HUES48 (cell line): ENCODE results near the gene JMY.

Source experiments
- H3K27ac ChIP-seq: one replicate; pipeline ENCODE4 v1.7.0; 2013; ENCODE audit warnings: low read depth, low read length, inconsistent platforms
- H3K27me3 ChIP-seq: 2 replicates; pipeline ENCODE4 v1.6.1; 2013; ENCODE audit warnings: mild to moderate bottlenecking, low read length; ENCODE audit not compliant: control insufficient read depth, insufficient read depth
- H3K36me3 ChIP-seq: 2 replicates; pipeline ENCODE4 v1.6.1; 2013; ENCODE audit warnings: low read length; ENCODE audit not compliant: control insufficient read depth, insufficient read depth
- H3K4me1 ChIP-seq: 2 replicates; pipeline ENCODE4 v1.6.1; 2013; ENCODE audit warnings: mild to moderate bottlenecking, low read length; ENCODE audit not compliant: control insufficient read depth, insufficient read depth
- H3K4me3 ChIP-seq: 2 replicates; pipeline ENCODE4 v1.5.1; 2013; ENCODE audit warnings: mild to moderate bottlenecking, low read depth, low read length
- H3K9ac ChIP-seq: 2 replicates; pipeline ENCODE4 v1.6.1; 2013; ENCODE audit warnings: mild to moderate bottlenecking, low read depth, low read length, moderate library complexity
- H3K9me3 ChIP-seq: 2 replicates; pipeline ENCODE4 v1.6.1; 2013; ENCODE audit warnings: low read length; ENCODE audit not compliant: control insufficient read depth, insufficient read depth

The JMY gene, protein sequence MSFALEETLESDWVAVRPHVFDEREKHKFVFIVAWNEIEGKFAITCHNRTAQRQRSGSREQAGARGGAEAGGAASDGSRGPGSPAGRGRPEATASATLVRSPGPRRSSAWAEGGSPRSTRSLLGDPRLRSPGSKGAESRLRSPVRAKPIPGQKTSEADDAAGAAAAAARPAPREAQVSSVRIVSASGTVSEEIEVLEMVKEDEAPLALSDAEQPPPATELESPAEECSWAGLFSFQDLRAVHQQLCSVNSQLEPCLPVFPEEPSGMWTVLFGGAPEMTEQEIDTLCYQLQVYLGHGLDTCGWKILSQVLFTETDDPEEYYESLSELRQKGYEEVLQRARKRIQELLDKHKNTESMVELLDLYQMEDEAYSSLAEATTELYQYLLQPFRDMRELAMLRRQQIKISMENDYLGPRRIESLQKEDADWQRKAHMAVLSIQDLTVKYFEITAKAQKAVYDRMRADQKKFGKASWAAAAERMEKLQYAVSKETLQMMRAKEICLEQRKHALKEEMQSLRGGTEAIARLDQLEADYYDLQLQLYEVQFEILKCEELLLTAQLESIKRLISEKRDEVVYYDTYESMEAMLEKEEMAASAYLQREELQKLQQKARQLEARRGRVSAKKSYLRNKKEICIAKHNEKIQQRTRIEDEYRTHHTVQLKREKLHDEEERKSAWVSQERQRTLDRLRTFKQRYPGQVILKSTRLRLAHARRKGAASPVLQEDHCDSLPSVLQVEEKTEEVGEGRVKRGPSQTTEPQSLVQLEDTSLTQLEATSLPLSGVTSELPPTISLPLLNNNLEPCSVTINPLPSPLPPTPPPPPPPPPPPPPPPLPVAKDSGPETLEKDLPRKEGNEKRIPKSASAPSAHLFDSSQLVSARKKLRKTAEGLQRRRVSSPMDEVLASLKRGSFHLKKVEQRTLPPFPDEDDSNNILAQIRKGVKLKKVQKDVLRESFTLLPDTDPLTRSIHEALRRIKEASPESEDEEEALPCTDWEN

GRCh38 chr5:79235634-79236361 lies at the start of gene JMY:
Gene JMY, plus strand, starts transcription at chr5:79236131. Its CDS starts 520 bp downstream, at chr5:79236651.
- H3K9ac ChIP-seq = peak within 1 kb of the TSS; percentile 83
- no peaks in the 10 kb centered on the region for H3K27me3 ChIP-seq
- H3K9me3 ChIP-seq = no peaks in the 10 kb centered on the region
- H3K36me3 ChIP-seq = no peaks in the 10 kb centered on the region
- peak within 1 kb of the TSS; percentile 78 for H3K4me3 ChIP-seq
- H3K4me1 ChIP-seq = peaks cover 6% of the 10 kb centered on the region; the same call in 1 of the 2 replicates
- peak within 1 kb of the TSS; percentile 91 for H3K27ac ChIP-seq

GRCh38 chr5:79186455-79186854 lies 49.5 kb upstream of the JMY start:
- no peaks in the 10 kb centered on the region for H3K9me3 ChIP-seq
- no peak overlapping the region for H3K27ac ChIP-seq

DNA sequence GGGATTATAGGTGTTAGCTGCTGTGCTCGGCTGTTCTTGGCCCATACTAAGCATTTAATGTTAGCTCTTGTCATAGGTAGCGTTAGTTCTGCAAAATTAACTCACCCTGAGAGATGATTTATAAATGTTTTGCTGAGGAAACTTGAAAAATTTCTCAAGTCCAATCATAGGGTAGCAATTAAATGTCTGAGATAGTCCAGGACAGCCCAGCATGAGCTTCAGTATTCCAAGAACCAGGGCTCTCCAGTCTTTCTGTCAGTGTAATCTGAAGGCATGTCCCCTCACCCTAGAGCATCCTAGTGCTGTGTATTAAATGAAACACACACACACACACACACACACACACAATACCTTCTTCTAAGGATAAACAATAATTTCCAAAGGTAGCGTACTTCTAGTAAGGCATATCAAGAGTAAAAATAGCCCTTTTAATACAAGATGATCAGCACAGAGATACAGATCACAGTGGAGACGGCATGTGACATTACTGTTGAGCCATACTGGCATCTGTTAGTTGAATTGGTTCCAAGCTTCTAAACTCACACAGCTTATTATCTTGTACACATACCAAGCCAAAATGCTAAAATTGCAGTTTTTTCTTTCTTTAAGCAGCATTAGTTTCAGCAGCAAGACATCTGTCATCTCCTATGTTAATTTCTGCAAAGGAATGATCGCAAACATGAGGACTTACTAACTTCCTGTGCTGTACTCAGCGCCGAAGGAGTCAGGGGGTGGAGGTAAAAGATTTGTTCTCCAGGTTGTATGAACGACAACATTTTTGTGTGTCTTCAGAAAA lies 46.3 kb upstream of the JMY start:
- Histone ChIP-seq H3K36me3 (no peaks in the 10 kb centered on the region), H3K9me3 (no peaks in the 10 kb centered on the region), H3K9ac (no peak overlapping the region), H3K27ac (no peak overlapping the region), H3K4me3 (no peak overlapping the region), H3K4me1 (no peaks in the 10 kb centered on the region), H3K27me3 (no peaks in the 10 kb centered on the region)

More at GRCh38 chr5:79186455-79186854, 49.5 kb upstream of the JMY start:
- Histone ChIP-seq H3K4me1 (peaks cover 3% of the 10 kb centered on the region; the same call in 1 of the 2 replicates), H3K4me3 (no peak overlapping the region), H3K36me3 (no peaks in the 10 kb centered on the region), H3K27me3 (no peaks in the 10 kb centered on the region), H3K9ac (no peak overlapping the region)

DNA sequence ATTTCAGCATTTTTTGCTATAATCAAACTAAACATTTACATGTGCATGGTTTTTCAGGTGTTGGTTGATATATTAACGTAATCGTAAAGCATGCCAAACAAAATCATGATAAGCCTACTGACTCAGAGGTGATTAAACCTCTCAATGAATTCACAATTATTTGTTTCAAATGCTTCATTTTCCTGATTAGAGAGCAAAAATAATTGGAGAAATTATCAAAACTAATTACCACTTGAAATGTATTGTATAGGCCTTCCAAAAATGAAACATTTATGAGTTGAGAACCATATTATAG lies 45.7 kb upstream of the JMY start:
- Histone ChIP-seq H3K9me3 (no peaks in the 10 kb centered on the region), H3K27me3 (no peaks in the 10 kb centered on the region), H3K4me3 (no peak overlapping the region), H3K4me1 (no peaks in the 10 kb centered on the region), H3K36me3 (no peaks in the 10 kb centered on the region), H3K27ac (no peak overlapping the region), H3K9ac (no peak overlapping the region)

GRCh38 chr5:79191457-79191856 lies 44.5 kb upstream of the JMY start:
- H3K4me1 ChIP-seq = no peaks in the 10 kb centered on the region
- H3K9me3 ChIP-seq = no peaks in the 10 kb centered on the region
- H3K9ac ChIP-seq = no peak overlapping the region
- no peak overlapping the region for H3K4me3 ChIP-seq
- no peak overlapping the region for H3K27ac ChIP-seq
- H3K36me3 ChIP-seq = no peaks in the 10 kb centered on the region
- H3K27me3 ChIP-seq = no peaks in the 10 kb centered on the region

DNA sequence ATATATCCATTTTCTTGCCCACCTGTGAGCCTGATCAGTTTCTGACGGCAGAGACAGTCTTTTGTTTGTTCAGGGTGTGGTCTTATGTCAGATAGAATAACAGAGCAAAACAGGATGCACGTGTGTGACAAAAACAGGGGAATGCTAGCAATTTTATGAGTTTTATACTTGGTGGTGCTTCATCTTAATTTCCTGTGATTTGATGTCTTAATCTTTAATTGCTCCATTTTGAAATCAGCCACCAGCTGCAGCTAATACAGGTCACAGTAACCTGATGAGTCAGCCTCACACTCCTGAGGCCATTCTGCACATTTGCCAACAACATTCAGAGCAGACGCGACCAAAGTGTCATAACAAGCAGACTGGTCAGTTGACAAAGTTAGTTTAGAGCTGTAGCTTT lies 42.3 kb upstream of the JMY start:
- Histone ChIP-seq H3K9me3 (no peaks in the 10 kb centered on the region), H3K9ac (no peak overlapping the region), H3K4me3 (no peak overlapping the region), H3K4me1 (no peaks in the 10 kb centered on the region), H3K27me3 (no peaks in the 10 kb centered on the region), H3K36me3 (no peaks in the 10 kb centered on the region), H3K27ac (no peak overlapping the region)

GRCh38 chr5:79200573-79201183 lies 35.3 kb upstream of the JMY start:
- no peaks in the 10 kb centered on the region for H3K9me3 ChIP-seq
- H3K36me3 ChIP-seq = no peaks in the 10 kb centered on the region
- no peak overlapping the region for H3K4me3 ChIP-seq

DNA sequence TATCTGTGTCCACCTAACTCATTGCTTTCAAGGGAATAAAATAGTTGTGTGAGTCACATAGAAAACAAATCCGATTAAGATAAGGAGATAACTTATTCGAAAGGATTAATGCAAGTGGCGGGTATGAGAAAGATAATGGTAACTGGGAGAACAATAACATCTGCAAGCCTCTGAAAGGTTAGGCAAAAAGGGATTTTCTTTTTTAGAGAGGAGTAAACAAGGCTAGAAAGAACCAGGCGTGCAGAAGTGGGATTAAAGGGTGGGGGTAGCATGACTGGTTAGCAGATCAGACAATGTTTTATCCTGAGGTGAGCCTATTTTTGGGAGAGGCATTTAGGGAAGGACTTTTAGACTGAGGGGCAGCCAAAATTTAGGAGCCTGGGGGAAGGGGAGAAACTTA lies 34.7 kb upstream of the JMY start:
- H3K36me3 ChIP-seq = no peaks in the 10 kb centered on the region
- no peak overlapping the region for H3K9ac ChIP-seq
- no peaks in the 10 kb centered on the region for H3K4me1 ChIP-seq
- no peak overlapping the region for H3K4me3 ChIP-seq
- H3K27me3 ChIP-seq = no peaks in the 10 kb centered on the region
- no peaks in the 10 kb centered on the region for H3K9me3 ChIP-seq
- H3K27ac ChIP-seq = no peak overlapping the region

More at GRCh38 chr5:79200573-79201183, 35.3 kb upstream of the JMY start:
- H3K27me3 ChIP-seq = no peaks in the 10 kb centered on the region
- H3K9ac ChIP-seq = no peak overlapping the region
- H3K4me1 ChIP-seq = no peaks in the 10 kb centered on the region
- H3K27ac ChIP-seq = no peak overlapping the region

- Histone ChIP-seq H3K27me3 (no peaks in the 10 kb centered on the region), H3K4me1 (no peaks in the 10 kb centered on the region), H3K4me3 (no peak overlapping the region), H3K9ac (no peak overlapping the region), H3K9me3 (no peaks in the 10 kb centered on the region), H3K27ac (no peak overlapping the region), H3K36me3 (no peaks in the 10 kb centered on the region)
Observed at GRCh38 chr5:79202076-79202475, 33.9 kb upstream of the JMY start.

- H3K4me1 ChIP-seq = no peaks in the 10 kb centered on the region
- H3K9ac ChIP-seq = no peak overlapping the region
- no peaks in the 10 kb centered on the region for H3K27me3 ChIP-seq
- no peak overlapping the region for H3K27ac ChIP-seq
- H3K36me3 ChIP-seq = no peaks in the 10 kb centered on the region
- H3K4me3 ChIP-seq = no peak overlapping the region
- no peaks in the 10 kb centered on the region for H3K9me3 ChIP-seq
Observed at GRCh38 chr5:79205965-79206364, 30.0 kb upstream of the JMY start.
